PC-3 (cell line): ENCODE data around the gene SLC25A34.

Source experiments
- CTCF ChIP-seq: fragments of 300-600 bp; sonication (generic); conservative IDR thresholded peaks from 2 replicates; pipeline ENCODE4 v1.5.1; 2017; ENCODE audit warnings: antibody characterized with exemption, low read depth, mild to moderate bottlenecking, low read length
- EZH2phosphoT487 ChIP-seq: fragments of 300-600 bp; sonication (generic); IDR thresholded peaks from 2 replicates; pipeline ENCODE4 v1.6.1; 2018; ENCODE audit warnings: mild to moderate bottlenecking, antibody characterized with exemption, low read length, borderline replicate concordance

GRCh38 chr1:15704526-15705183 lies 31.4 kb upstream of the SLC25A34 start:
- TF ChIP-seq CTCF, result no peak
- TF ChIP-seq EZH2phosphoT487, result no peak
